Measurements from ENCODE around the gene HSF2.
"Not testable (repeated sequence)": the region's sequence is repeated elsewhere in the genome, so short reads cannot be mapped to it uniquely, and the experiment has no call there.

Gene HSF2

GRCh38 chr6:122458087-122458486, 58.6 kb downstream of the HSF2 start:
- Mint-ChIP-seq H3K36me3 (ENCODE audit: low read depth) (peaks cover 56% of the 10 kb centered on the region), H3K9me3 (no peaks in the 10 kb centered on the region), H3K27me3 (no peaks in the 10 kb centered on the region), H3K27ac (peak overlapping the region; percentile 75), H3K4me1 (ENCODE audit: low read depth) (peaks cover 74% of the 10 kb centered on the region), H3K4me3 (no peak overlapping the region)

- H3K27ac Mint-ChIP-seq: peak overlapping the region; percentile 39
- peaks cover 52% of the 10 kb centered on the region for H3K36me3 Mint-ChIP-seq (ENCODE audit: low read depth)
- H3K4me1 Mint-ChIP-seq (ENCODE audit: low read depth): peaks cover 84% of the 10 kb centered on the region
- H3K9me3 Mint-ChIP-seq: no peaks in the 10 kb centered on the region
- H3K4me3 Mint-ChIP-seq: no peak overlapping the region
- H3K27me3 Mint-ChIP-seq: no peaks in the 10 kb centered on the region
These were observed 59.8 kb downstream of the HSF2 start for GRCh38 chr6:122459240-122459639.

- H3K4me3 Mint-ChIP-seq, H3K27me3 Mint-ChIP-seq, H3K9me3 Mint-ChIP-seq: not testable (repeated sequence)
- Mint-ChIP-seq H3K36me3 (ENCODE audit: low read depth) (peaks cover 52% of the 10 kb centered on the region), H3K27ac (peak overlapping the region; percentile 61), H3K4me1 (ENCODE audit: low read depth) (peaks cover 84% of the 10 kb centered on the region)
These were observed 60.5 kb downstream of the HSF2 start for GRCh38 chr6:122459865-122460416.

- Mint-ChIP-seq H3K4me1 (ENCODE audit: low read depth) (peaks cover 97% of the 10 kb centered on the region), H3K27ac (no peak overlapping the region), H3K4me3 (peak overlapping the region; percentile 3), H3K9me3 (no peaks in the 10 kb centered on the region), H3K36me3 (ENCODE audit: low read depth) (peaks cover 57% of the 10 kb centered on the region), H3K27me3 (no peaks in the 10 kb centered on the region)
These were observed 62.4 kb downstream of the HSF2 start for GRCh38 chr6:122461885-122462284.

GRCh38 chr6:122471107-122472021, 71.9 kb downstream of the HSF2 start, which contains the start of gene SERINC1:
Gene SERINC1, minus strand, starts transcription at chr6:122471807. Its CDS starts 70 bp downstream, at chr6:122471737.
- H3K4me1 Mint-ChIP-seq (ENCODE audit: low read depth): peaks cover 45% of the 10 kb centered on the region
- H3K27me3 Mint-ChIP-seq: no peaks in the 10 kb centered on the region
- peaks cover 14% of the 10 kb centered on the region for H3K36me3 Mint-ChIP-seq (ENCODE audit: low read depth)
- H3K4me3 Mint-ChIP-seq: peak within 1 kb of the TSS; percentile 99
- H3K9me3 Mint-ChIP-seq: no peaks in the 10 kb centered on the region
- peak within 1 kb of the TSS; percentile 97 for H3K27ac Mint-ChIP-seq

- Mint-ChIP-seq H3K4me3 (peak overlapping the region; percentile 99), H3K9me3 (no peaks in the 10 kb centered on the region), H3K27me3 (no peaks in the 10 kb centered on the region), H3K36me3 (ENCODE audit: low read depth) (peaks cover 11% of the 10 kb centered on the region), H3K27ac (peak overlapping the region; percentile 97), H3K4me1 (ENCODE audit: low read depth) (peaks cover 39% of the 10 kb centered on the region)
These were observed 72.5 kb downstream of the HSF2 start for GRCh38 chr6:122472022-122472340.

- H3K9me3 Mint-ChIP-seq: no peaks in the 10 kb centered on the region
- no peaks in the 10 kb centered on the region for H3K4me1 Mint-ChIP-seq (ENCODE audit: low read depth)
- H3K27me3 Mint-ChIP-seq: no peaks in the 10 kb centered on the region
- H3K36me3 Mint-ChIP-seq (ENCODE audit: low read depth): no peaks in the 10 kb centered on the region
- H3K27ac Mint-ChIP-seq: no peak overlapping the region
- no peak overlapping the region for H3K4me3 Mint-ChIP-seq
These were observed 76.7 kb downstream of the HSF2 start for GRCh38 chr6:122476131-122476530.

- Mint-ChIP-seq H3K36me3 (ENCODE audit: low read depth) (no peaks in the 10 kb centered on the region), H3K27ac (no peak overlapping the region), H3K9me3 (no peaks in the 10 kb centered on the region), H3K4me1 (ENCODE audit: low read depth) (no peaks in the 10 kb centered on the region), H3K4me3 (no peak overlapping the region), H3K27me3 (no peaks in the 10 kb centered on the region)
These were observed 83.3 kb downstream of the HSF2 start for GRCh38 chr6:122482750-122483080.

Measured in stimulated activated naive CD8-positive, alpha-beta T cell treated with anti-CD3 and anti-CD28 coated beads, Interleukin-15, Interleukin-2, amounts not matched to agents 100 ng/mL and 50 ng/mL, for 24 hours (primary cell).